Umbilical cord (tissue), 2 donors: ENCODE data around the gene TEX36. TPM values are rescaled to one million over a fixed set of nuclear protein-coding genes. Genes with fewer than 3 reads are reported as not detected.
A peak's percentile ranks its signal among the peaks of the same experiment; 100 is the strongest.
"Not testable (repeated sequence)": the region's sequence is repeated elsewhere in the genome, so short reads cannot be mapped to it uniquely, and the experiment has no call there.

Source experiments
- DNase-seq: peaks from one replicate; pipeline ENCODE4 v3.0.0-alpha.2; 2015; ENCODE audit warnings: low spot score
- total RNA-seq: library from RNA; depleted of rRNA; stranded (reverse); fragments of >200 nt; gene quantifications from one replicate; pipeline ENCODE4 v1.2.3, GENCODE V29; 2014; ENCODE audit warnings: low replicate concordance; ENCODE audit not compliant: insufficient read depth

The TEX36 gene
- total RNA-seq, 1 donor from 2014 or later = not detected

- no peak for DNase-seq
Observed at GRCh38 chr10:125692601-125693523, 9.9 kb upstream of the TEX36 start.

DNA sequence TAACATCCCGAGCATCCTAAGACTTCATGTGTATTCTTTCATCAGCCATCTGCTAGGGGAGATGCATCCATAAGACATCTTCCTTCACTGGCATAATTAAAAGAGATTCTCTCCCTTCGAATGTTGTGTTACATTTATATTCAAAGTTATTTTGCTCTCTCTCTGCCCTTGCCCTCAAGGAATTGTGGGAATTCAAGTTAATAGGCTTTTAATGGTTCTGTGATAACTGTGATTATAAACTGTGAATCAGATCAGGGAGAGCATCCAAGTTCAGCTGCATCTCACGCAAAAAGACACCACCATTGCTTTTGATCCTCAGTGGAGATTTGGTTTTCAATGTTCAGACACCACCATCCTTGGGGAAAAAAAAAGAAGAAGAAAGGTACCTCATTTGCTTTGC, 9.2 kb upstream of the TEX36 start:
- no peak for DNase-seq

DNA sequence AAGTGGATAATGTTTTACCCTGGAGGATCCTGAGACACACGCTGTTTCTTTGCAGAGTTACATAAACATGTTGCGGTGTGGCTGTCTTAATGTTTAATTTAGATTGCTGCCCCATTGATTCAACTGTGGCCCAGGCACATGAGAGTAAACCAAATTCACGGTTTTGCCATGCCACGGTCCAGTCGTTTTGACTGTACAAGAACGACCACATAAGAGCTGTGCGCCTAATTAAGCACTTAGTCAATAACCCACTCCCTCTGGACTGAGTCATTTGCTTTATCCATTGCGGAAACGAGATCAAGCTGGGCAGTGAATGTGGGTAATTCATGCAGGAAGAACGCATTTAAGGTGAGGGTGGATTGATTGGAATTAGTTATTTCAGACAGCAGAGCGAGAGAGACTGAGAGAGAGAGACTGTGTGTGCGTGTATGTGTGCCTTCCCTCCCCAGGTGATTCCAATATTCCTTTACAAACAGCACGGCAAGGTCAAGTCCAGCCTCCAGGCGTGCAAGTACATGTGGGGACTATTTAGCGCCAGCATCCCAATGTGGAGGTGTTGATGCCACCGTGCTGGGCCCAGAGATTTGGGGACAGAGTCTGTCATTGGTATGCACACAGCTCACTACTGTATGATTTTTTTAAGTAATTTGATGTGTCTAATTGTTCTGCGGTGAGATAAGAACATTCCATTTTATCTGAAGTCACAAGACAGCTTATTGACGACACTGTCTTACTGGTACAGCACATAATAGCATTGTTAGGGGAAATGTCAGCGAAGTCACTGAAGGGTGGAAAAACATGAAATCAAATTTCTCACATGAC, 8.4 kb upstream of the TEX36 start:
- DNase-seq = no peak

DNA sequence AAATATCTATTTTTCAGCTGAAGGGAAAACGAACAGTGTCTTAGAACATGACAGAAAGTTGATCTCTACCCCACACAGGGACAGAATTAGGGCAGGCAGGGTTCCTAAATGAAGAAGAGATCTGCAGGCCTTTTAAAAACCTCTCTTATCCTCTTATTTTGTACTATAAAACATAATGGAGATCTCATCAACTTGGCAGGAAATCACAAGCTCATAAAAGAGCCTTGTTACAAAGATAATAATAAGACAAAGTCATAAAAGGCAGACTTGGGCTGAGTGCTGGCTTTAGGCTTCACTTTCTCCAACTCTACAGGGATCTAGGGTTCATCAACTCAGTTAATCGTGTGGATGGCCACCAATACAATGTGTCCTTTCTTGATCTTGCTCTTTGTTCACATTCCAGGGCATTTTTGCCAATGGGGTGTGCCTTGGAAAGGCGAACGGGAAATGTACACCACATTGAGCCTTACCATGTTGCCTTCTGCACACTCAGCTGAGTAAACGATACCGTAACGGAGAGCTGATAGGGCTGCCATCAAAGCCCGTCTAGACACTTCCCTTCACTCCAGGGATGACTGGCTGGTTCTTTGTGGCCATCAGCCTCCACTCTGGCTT, 7.1 kb upstream of the TEX36 start:
- DNase-seq = peak; percentile 46

GRCh38 chr10:125687507-125688185, 4.7 kb upstream of the TEX36 start:
- no peak for DNase-seq

GRCh38 chr10:125684581-125684980, 1.6 kb upstream of the TEX36 start:
- DNase-seq = no peak

DNA sequence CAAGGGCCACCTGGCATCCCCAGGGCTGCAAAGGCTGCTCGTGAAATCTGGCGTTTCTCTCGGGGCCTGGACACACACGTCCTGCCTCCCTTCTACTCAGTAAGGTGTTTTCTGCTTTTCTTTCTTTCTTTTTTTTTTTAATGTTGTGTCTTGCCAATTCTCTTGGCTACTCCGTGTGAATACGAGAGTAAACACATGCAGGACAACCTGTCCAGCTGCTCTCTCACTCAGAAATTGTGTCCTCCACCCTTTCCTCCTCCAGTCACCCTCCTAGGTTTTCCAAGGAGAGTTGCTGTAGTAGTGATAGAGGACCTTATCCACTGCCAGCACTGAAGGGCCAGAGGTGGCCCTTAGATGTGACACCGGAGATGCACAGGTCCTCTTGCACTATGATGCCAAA, 858 bp upstream of the TEX36 start:
- no peak for DNase-seq

DNA sequence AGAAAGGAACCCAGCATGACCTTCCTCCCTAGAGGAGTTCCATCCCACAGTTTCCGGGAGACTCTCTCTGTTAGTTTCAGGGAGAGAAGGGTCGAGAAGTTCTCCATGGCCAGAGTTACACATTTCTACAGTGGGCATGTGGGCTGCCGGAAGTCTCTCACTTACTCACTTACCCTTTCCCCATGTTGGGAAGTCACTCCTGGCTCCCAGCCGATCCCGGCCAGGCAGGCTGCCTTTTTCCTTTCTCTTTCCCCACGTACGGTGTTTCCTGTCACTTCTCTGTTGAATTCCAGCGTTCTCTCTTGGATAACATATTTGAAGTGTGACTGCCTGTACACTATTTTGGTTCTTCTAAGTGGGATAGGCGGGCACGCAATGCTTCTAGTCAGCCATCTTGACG, 3.5 kb downstream of the TEX36 start:
- DNase-seq = no peak

DNA sequence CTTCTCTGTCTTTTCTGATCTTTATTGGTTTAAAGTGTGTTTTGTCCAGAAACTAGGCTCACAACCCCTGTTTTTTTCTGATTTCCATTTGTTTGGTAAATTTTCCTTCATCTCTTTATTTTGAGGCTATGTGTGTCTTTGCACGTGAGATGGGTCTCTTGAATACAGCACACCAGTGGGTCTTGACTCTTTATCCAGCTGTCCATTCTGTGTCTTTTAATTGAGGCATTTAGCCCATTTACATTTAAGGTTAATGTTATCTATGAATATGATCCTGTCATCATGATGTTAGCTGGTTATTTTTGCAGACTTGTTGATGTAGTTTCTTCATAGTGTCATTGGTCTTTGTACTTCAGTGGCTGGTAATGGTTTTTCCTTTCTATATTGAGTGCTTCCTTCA, 10.1 kb downstream of the TEX36 start:
- no peak for DNase-seq

- no peak for DNase-seq
Observed at GRCh38 chr10:125662584-125662983, 20.4 kb downstream of the TEX36 start.

GRCh38 chr10:125661941-125662515, 20.9 kb downstream of the TEX36 start:
- DNase-seq = peak; percentile 60

- DNase-seq = no peak
Observed at GRCh38 chr10:125661431-125661940, 21.5 kb downstream of the TEX36 start.

DNA sequence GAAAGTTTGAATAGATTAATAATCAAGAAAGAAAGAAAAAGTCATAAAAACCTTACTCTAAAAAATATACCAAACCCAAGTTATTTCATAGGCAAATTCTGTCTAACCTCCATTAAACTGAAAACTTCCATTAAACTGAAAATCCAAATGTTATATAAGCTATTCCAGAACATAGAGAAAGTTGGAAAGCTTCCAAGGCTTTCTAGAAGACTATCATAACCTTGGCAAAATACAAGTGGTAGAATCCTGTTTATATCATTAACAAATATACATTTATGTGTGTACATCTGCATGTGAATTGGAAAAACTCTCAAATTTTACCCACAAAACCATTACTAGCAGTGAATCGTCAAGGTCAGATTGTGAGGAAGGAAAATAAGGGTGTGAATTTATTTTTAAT, 23.9 kb downstream of the TEX36 start:
- DNase-seq = no peak

GRCh38 chr10:125656523-125656922, 26.4 kb downstream of the TEX36 start:
- DNase-seq = no peak

DNA sequence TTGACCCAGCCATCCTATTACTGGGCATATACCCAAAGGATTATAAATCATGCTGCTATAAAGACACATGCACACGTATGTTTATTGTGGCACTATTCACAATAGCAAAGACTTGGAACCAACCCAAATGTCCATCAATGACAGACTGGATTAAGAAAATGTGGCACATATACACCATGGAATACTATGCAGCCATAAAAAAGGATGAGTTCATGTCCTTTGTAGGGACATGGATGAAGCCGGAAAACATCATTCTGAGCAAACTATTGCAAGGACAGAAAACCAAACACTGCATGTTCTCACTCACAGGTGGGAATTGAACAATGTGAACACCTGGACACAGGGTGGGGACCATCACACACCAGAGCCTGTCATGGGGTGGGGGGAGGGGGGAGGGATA, 29.9 kb downstream of the TEX36 start:
- DNase-seq = not testable (repeated sequence)

- no peak for DNase-seq
Observed at GRCh38 chr10:125646311-125646710, 36.7 kb downstream of the TEX36 start.

DNA sequence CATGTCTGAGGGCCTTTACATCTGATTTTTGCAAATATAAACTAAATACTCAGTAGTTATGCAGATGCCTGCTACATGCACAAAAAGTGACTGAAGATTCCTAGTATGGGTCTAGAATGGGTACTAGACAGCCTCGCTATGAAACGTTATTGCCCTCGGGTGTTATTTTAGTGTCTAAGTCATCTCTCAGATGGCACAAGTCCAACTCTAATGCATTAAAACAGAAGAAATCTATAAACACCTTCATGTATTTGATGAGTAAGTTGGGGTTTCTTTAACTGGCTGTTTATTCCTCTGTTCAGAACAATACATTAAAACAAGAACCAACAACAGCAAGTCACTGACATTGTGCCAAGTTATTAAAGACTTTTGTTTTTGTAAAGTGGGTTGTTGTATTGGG, 41.6 kb downstream of the TEX36 start:
- no peak for DNase-seq

GRCh38 chr10:125640653-125641052, 42.3 kb downstream of the TEX36 start:
- no peak for DNase-seq

DNA sequence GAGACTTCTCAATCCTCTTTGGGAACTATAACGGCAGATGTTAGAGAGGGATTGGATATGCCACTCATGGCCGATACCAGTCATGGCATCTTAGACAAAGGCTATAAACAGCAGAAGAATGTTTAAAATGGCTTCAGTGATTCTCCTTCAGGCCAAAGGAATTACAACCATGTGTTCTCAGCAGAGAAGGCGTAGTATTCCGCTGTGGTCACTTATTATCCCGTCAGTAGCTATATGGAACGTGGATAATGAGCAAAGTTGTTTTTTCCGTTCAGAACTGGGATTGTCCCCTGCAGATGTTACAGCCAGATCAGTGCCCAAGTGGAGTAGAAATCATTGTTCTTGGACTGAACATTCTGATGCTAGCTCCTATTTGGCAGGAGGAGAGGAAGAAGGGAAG, 43.1 kb downstream of the TEX36 start:
- DNase-seq = no peak

DNA sequence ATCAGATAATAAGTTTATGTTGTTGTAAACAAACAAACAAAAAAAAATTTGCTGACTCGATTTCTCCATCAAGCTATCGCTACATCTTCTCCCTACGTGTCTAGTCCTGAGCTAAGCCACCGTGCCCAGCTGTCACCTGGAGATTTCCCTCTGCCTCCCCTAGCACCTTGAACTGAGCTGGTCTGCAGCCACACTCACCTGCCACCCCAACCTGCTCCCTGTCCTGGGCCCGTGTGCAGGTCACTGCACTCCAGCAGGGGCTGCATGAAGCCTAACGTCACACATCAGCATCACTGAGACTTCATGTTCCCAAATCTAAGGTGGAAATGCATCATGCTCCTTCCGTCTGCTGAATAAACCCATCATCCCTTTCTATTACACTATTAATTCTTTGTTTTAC, 44.4 kb downstream of the TEX36 start:
- no peak for DNase-seq

- DNase-seq = no peak
Observed at GRCh38 chr10:125637496-125637895, 45.5 kb downstream of the TEX36 start.
